Heart left ventricle (tissue), 13 donors: Measurements from ENCODE around the gene WFS1.

ENCODE experiments used
- CTCF ChIP-seq, 12 donors: fragments of 200-600 bp; sonication (generic) in 4 of 12; IDR thresholded peaks; one replicate each; pipeline versions ENCODE4 v1.5.0 to v1.8.0; 2018 to 2022; ENCODE audit warnings: antibody characterized with exemption in 12 of 12, mild to moderate bottlenecking in 5 of 12
- POLR2A ChIP-seq, 2 donors: fragments of 450-650 bp; IDR thresholded peaks; one replicate each; pipeline ENCODE4 v1.6.1; 2017; ENCODE audit warnings: antibody characterized with exemption in 2 of 2, mild to moderate bottlenecking in 2 of 2, moderate library complexity in 2 of 2
- donor health status: ischemic (EF 13 %, LVEDD 7.1; RV severe dilation, severe dysfunction).
- donor health status: DM: no; HTN: yes; CAD: no.
- donor health status: DM: no; HTN: no; CAD: no.
- donor health status: ischemic (EF 25% LVEDD 6.9; RV normal size, moderate dysfunction).
- donor health status: ischemic (EF 25% LVEDD 5.7; RV mildly dilated, moderate dysfunction).
- donor health status: ischemic (EF 35%, LVEDD 5.7; RV mildly dilated, moderate dysfunction).
- donor health status: nonischemic (EF 11% LVEDD 7.7; RV severe dilation, severe dysfunction).
- donor health status: DM: yes; HTN: yes; CAD: no.
- donor health status: PGD.
- donor health status: ischemic (EF 29% LVEDD 5.4; RV normal size, mild dysfunction).
- donor health status: nonischemic (EF 23%, LVEDD 6.1; RV moderate dilation, normal function).

GRCh38 chr4:6251365-6251764, 18.3 kb upstream of the WFS1 start:
- TF ChIP-seq CTCF (IDR thresholded peaks at IDR 0.05), result no peak
- no peak for TF ChIP-seq POLR2A (IDR thresholded peaks at IDR 0.05)
